ENCODE measurements around the gene MYH7.

Gene MYH7

DNA sequence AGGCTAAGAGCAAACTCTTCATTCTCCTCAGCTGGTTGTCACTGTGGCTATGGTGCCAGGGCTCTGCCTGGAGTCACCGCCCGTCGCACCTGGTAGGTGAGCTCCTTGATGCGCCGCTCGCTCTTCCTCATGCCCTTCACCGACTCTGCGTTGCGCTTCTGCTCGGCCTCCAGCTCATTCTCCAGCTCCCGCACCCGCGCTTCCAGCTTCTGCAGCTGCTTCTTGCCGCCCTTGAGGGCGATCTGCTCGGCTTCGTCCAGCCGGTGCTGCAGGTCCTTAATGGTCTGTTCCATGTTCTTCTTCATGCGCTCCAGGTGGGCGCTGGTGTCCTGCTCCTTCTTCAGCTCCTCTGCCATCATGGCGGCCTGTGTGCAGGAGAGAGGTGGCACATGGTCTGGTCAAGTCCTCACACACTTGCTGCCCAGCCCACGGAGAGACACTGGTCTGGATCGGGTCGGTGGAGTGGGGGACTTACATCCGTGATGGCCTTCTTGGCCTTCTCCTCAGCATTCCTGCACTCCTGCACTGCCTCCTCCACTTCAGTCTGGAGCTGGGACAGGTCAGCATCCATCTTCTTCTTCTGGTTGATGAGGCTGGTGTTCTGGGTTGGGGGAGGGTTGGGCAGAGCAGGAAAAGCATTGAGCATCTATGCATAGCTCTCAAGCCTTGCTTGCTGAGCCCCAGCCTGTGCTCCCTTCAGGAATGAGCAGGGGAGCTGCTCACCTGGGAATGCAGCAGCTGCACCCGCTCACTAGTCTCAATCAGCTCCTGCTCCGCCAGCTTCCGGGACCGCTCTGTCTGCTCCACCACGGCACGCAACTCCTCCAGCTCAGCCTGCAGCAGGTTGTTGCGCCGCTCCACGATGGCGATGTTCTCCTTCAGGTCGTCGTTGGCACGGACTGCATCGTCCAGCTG lies 20.3 kb downstream of the MYH7 start:
- no peaks in the 10 kb centered on the region for H3K4me1 ChIP-seq (ENCODE audit: insufficient read depth, low read length)
- no peak overlapping the region for H3K4me3 ChIP-seq (ENCODE audit: low read length)
- H3K36me3 ChIP-seq (ENCODE audit: insufficient read depth, low read length) = no peaks in the 10 kb centered on the region
- WGBS = 96% methylated on average over 39 of the region's 39 CpGs
- peaks cover 3% of the 10 kb centered on the region; the same call in 1 of the 2 replicates for H3K27me3 ChIP-seq (ENCODE audit: insufficient read depth, low read length)
- no peak overlapping the region for H3K27ac ChIP-seq (ENCODE audit: low read depth, low read length)
- H3K9me3 ChIP-seq (ENCODE audit: insufficient read depth, low read depth, low read length) = no peaks in the 10 kb centered on the region
- no peak overlapping the region for H3K9ac ChIP-seq (ENCODE audit: low read depth, low read length)

DNA sequence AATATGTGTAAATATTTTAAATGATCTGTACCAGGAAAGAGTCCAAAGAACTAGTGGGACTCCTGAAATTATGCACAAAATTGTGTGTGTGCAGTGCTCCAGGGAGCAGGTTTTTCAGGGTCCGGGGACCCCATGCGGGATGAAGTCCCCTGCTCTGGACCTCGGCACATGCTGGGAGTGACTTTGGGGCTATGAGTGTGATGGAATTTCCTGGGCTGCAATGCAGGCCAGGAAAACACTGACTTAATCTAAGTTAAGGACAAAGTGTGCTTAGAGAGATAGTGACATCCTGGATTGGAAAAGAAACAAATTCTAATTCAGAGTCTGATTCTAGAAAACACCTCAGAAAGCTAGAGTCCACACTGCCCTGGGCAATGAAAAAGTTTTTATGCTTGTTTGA lies 21.2 kb downstream of the MYH7 start:
- Histone ChIP-seq H3K4me1 (ENCODE audit: insufficient read depth, low read length) (no peaks in the 10 kb centered on the region), H3K9me3 (ENCODE audit: insufficient read depth, low read depth, low read length) (no peaks in the 10 kb centered on the region), H3K27ac (ENCODE audit: low read depth, low read length) (no peak overlapping the region), H3K27me3 (ENCODE audit: insufficient read depth, low read length) (peaks cover 3% of the 10 kb centered on the region; the same call in 1 of the 2 replicates), H3K4me3 (ENCODE audit: low read length) (no peak overlapping the region), H3K9ac (ENCODE audit: low read depth, low read length) (no peak overlapping the region), H3K36me3 (ENCODE audit: insufficient read depth, low read length) (no peaks in the 10 kb centered on the region)
- whole genome bisulfite sequencing = 94% methylated on average over 3 of the region's 3 CpGs

DNA sequence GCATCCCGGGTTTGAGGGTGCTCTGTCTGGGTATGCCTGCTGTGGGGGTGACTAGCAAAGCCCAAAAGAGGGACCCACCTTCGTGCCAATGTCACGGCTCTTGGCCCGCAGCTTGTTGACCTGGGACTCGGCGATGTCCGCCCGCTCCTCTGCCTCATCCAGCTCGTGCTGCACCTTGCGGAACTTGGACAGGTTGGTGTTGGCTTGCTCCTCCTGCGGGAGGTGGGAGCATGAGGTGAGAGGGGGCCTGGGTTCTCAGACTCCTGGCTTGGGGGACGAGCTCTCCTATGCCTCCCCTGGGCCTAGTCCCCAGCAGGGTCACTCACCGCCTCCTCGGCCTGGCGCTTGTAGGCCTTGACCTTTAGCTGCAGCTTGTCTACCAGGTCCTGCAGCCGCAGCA lies 21.8 kb downstream of the MYH7 start:
- Histone ChIP-seq H3K27ac (ENCODE audit: low read depth, low read length) (no peak overlapping the region), H3K9ac (ENCODE audit: low read depth, low read length) (no peak overlapping the region), H3K36me3 (ENCODE audit: insufficient read depth, low read length) (no peaks in the 10 kb centered on the region), H3K9me3 (ENCODE audit: insufficient read depth, low read depth, low read length) (no peaks in the 10 kb centered on the region), H3K4me1 (ENCODE audit: insufficient read depth, low read length) (no peaks in the 10 kb centered on the region), H3K27me3 (ENCODE audit: insufficient read depth, low read length) (no peaks in the 10 kb centered on the region), H3K4me3 (ENCODE audit: low read length) (no peak overlapping the region)
- WGBS = 94% methylated on average over 16 of the region's 16 CpGs

DNA sequence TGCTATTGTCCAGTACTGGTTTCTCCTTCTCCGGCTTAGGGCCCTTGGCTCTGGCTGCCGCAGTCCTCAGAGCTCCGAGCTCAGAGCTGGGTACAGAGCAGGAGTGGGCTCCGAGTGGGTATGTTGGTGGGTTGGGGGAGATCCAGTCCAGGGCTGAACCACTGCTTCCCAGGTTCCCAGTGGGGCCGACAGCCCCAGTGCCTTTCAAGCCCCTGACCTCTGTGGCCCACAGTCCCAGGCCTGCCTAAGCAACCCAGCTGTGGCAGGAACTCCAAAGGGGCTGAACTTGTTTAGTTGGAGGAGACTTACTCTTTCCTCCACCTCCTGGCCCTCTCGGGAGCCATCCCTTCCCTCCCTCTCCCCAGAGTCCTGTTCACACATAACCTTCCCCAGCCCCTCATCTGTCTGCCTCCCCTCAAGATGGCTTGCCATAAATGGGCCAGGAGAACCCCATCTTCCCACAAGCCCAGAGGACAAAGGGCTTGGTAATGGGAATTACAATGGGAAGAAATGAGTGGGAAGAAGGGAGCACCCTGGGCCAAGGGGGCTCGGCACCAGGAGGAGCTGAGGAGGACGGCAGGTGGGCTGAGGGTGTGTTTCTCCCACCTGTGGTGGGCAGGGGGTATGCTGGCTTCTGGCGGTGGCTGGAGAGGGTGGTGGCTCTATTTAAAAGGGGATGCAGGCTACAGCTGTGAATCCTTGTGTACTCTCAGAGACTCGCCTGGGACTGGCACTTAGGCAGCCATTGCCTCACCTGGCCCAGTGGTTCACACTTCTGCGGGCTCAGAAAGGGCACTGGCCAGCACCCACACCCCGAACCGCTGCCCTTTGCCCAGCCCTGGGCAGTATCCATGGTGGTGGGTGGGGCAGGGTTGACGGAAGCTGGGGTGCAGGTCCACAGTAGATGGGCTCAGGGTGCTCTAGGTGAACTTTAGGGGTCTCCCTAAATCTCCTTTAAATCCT lies 23.6 kb downstream of the MYH7 start:
- WGBS = 88% methylated on average over 14 of the region's 14 CpGs
- H3K9me3 ChIP-seq (ENCODE audit: insufficient read depth, low read depth, low read length) = no peaks in the 10 kb centered on the region
- no peak overlapping the region for H3K9ac ChIP-seq (ENCODE audit: low read depth, low read length)
- no peak overlapping the region for H3K4me3 ChIP-seq (ENCODE audit: low read length)
- H3K27me3 ChIP-seq (ENCODE audit: insufficient read depth, low read length) = no peaks in the 10 kb centered on the region
- no peak overlapping the region for H3K27ac ChIP-seq (ENCODE audit: low read depth, low read length)
- no peaks in the 10 kb centered on the region for H3K36me3 ChIP-seq (ENCODE audit: insufficient read depth, low read length)
- no peaks in the 10 kb centered on the region for H3K4me1 ChIP-seq (ENCODE audit: insufficient read depth, low read length)

DNA sequence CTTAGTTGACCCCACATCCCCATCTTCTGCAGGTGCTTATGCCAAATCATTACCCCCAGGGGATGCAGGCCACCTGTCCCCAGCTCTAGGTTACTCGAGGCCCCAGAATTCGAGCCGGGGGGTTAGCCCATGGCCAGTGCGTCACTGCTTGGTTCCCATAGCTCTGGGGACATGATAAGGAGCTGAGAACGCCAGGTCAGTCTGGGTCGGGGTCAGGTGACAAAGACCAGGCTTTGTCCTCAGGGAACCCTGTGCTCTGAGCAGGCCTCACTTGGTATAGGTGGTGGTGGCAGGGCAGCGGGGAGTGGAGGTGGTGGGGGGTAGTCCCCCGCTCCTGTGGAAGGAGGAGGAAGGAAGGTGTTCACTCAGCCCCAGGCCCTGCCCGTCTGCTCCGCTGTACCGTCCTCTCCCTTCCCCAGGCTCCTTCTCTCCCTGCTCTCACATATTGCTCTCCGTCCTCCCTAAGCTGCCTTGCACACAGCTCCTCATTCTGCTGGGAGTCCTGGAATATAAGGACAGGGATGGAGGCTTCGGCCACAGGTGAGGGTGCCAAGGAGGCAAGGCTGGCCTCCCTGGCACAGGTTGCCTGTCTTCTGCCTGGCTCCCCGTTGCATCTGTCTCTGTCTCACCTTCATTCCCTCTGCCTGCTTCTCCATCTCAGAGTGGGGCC lies 25.4 kb downstream of the MYH7 start:
- H3K27ac ChIP-seq (ENCODE audit: low read depth, low read length) = no peak overlapping the region
- no peaks in the 10 kb centered on the region for H3K27me3 ChIP-seq (ENCODE audit: insufficient read depth, low read length)
- H3K9ac ChIP-seq (ENCODE audit: low read depth, low read length) = no peak overlapping the region
- 91% methylated on average over 12 of the region's 14 CpGs for WGBS
- no peak overlapping the region for H3K4me3 ChIP-seq (ENCODE audit: low read length)
- H3K36me3 ChIP-seq (ENCODE audit: insufficient read depth, low read length) = no peaks in the 10 kb centered on the region
- H3K4me1 ChIP-seq (ENCODE audit: insufficient read depth, low read length) = no peaks in the 10 kb centered on the region
- no peaks in the 10 kb centered on the region for H3K9me3 ChIP-seq (ENCODE audit: insufficient read depth, low read depth, low read length)

DNA sequence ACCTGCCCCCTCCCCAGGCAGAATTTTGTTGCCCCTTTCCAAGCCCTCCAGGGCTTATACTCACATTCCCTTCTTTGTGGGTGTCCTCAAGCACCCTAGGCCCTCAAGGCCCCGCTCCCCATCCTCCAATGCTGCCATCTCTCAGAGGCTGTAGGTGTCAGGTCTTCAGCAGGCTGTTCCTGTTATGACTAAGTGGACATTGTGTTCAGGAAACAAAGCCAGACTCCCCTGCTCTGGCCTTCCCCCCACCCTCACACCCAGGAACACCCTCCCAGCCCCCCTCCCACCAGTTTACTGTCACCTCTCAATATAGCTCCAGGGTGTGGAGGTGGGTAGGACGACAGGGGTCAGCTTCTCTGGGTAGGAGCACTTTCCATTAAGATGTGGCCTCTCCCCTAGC lies 26.0 kb downstream of the MYH7 start:
- 93% methylated on average over 1 of the region's 2 CpGs for WGBS
- no peaks in the 10 kb centered on the region for H3K4me1 ChIP-seq (ENCODE audit: insufficient read depth, low read length)
- H3K27ac ChIP-seq (ENCODE audit: low read depth, low read length) = no peak overlapping the region
- H3K36me3 ChIP-seq (ENCODE audit: insufficient read depth, low read length) = no peaks in the 10 kb centered on the region
- H3K4me3 ChIP-seq (ENCODE audit: low read length) = no peak overlapping the region
- no peaks in the 10 kb centered on the region for H3K27me3 ChIP-seq (ENCODE audit: insufficient read depth, low read length)
- no peaks in the 10 kb centered on the region for H3K9me3 ChIP-seq (ENCODE audit: insufficient read depth, low read depth, low read length)
- H3K9ac ChIP-seq (ENCODE audit: low read depth, low read length) = no peak overlapping the region

DNA sequence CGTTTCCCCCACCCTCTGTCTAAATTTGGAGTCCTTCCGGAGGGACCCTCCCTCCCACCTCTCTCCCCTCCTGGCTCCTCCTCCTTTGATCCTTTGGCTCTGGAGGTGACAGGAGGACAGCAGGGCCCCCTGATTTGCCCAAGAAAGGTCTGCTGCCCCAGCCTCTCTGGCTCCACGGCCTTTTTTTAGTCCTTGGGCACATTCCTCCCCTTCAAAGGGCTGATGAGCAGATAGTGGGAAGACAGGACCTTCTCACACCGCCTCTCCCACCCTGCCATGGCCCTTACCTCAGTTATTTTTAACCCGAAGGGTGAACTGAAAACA lies 27.2 kb downstream of the MYH7 start:
- Histone ChIP-seq H3K4me1 (ENCODE audit: insufficient read depth, low read length) (no peaks in the 10 kb centered on the region), H3K9me3 (ENCODE audit: insufficient read depth, low read depth, low read length) (no peaks in the 10 kb centered on the region), H3K4me3 (ENCODE audit: low read length) (no peak overlapping the region), H3K27me3 (ENCODE audit: insufficient read depth, low read length) (0 out of 2 replicates have a peak, but pooled peaks cover 3% of the 10 kb centered on the region), H3K27ac (ENCODE audit: low read depth, low read length) (no peak overlapping the region), H3K9ac (ENCODE audit: low read depth, low read length) (no peak overlapping the region), H3K36me3 (ENCODE audit: insufficient read depth, low read length) (no peaks in the 10 kb centered on the region)
- 75% methylated on average over 5 of the region's 5 CpGs for WGBS

DNA sequence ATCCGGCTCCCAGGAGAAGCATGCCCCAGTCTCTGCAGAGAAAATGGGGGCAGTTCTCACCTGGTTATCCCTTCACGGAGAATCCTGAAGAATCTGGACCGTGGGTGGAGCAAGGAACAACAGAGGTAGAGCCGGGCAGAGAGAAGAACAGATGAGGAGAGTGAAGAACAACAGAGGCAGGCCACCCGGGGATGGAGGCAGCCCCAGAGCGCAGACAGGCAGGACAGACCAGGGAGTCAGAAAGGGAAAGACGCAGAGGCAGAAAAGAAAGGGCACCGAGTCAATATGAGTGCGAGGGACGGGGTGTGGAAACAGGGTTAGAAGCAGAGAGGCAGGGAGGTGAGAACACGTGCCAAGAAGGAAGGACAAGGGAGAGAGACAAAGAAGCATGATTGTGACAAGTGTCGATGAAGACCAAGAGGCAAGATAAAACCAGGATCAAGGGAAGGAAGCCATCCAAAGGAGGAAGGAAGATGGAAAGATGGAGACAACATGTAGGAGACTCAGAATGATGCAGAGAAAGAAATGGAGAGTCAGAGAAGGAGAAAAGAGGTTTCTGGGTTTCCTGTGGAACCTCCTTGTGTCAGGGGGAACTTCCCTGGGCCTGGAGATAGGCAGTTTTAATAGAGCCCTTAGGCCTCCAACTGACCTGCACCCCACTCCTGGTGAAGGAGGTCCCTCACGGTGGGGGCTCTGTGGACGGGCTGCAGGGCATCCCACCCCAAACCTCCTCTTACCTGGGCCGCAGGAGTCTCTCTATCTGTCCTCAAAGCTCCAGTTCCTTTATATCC lies 27.7 kb downstream of the MYH7 start, which contains the start of gene MYH6:
Gene MYH6 (minus strand): TSS at position 758 of the 791 bp plus-strand sequence. CDS start 1,050 bp downstream, outside the sequence.
- H3K36me3 ChIP-seq (ENCODE audit: insufficient read depth, low read length) = no peaks in the 10 kb centered on the region
- 87% methylated on average over 15 of the region's 15 CpGs for WGBS
- no peaks in the 10 kb centered on the region for H3K4me1 ChIP-seq (ENCODE audit: insufficient read depth, low read length)
- no peak within 1 kb of the TSS for H3K4me3 ChIP-seq (ENCODE audit: low read length)
- H3K9me3 ChIP-seq (ENCODE audit: insufficient read depth, low read depth, low read length) = no peaks in the 10 kb centered on the region
- H3K9ac ChIP-seq (ENCODE audit: low read depth, low read length) = no peak within 1 kb of the TSS
- no peak within 1 kb of the TSS for H3K27ac ChIP-seq (ENCODE audit: low read depth, low read length)
- H3K27me3 ChIP-seq (ENCODE audit: insufficient read depth, low read length) = 0 out of 2 replicates have a peak, but pooled peaks cover 3% of the 10 kb centered on the region

DNA sequence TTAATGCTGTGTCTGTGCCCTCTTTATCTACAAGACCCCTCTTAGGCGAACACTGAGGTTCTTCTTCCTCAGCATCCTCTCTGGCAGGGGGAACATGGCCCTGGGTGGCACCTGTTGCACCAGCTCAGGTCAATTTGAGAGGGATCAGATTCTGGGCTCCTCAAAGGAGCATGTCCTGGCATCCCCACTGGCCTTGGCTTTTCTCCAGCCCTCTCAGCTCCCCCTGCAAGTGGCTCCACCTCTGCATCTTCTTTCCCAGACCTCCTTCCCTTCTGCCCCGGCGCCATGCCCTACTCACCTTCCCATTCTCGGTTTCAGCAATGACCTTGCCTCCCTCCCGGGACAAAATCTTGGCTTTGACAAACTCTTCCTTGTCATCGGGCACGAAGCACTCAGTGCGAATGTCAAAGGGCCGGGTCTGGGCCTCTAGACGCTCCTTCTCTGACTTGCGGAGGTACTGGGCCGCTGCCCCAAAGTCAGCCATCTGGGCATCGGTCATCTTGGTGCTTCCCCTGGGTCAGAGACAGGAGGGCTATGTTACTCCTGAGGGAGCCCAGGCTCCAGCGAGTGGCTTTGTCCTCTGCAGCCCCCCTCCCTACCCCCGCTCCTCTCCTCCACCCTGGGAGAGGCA lies 28.6 kb downstream of the MYH7 start:
- Histone ChIP-seq H3K27me3 (ENCODE audit: insufficient read depth, low read length) (0 out of 2 replicates have a peak, but pooled peaks cover 3% of the 10 kb centered on the region), H3K4me3 (ENCODE audit: low read length) (no peak overlapping the region)
- 89% methylated on average over 15 of the region's 15 CpGs for WGBS

DNA sequence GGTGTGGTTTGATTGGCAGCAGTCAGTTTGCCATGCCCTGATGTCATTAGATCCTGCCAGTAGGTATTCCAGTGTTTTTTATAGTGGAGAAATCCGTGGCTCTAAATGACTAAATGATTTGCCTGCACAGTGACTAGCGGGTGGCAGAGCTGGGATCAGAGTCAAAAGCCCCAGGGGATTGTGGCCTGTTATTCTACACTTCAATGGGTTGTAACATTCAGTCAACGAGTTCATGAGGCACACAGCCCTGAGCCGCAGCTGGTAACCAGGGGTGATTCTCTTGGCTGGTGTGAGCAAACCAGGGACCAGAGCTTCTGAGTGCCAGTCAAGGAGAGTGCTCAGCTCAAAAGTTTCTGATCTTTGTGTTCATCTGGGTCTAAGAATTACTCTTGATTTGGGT lies 29.2 kb downstream of the MYH7 start:
- H3K4me3 ChIP-seq (ENCODE audit: low read length) = no peak overlapping the region
- no peaks in the 10 kb centered on the region for H3K9me3 ChIP-seq (ENCODE audit: insufficient read depth, low read depth, low read length)
- no peaks in the 10 kb centered on the region for H3K36me3 ChIP-seq (ENCODE audit: insufficient read depth, low read length)
- H3K27me3 ChIP-seq (ENCODE audit: insufficient read depth, low read length) = 0 out of 2 replicates have a peak, but pooled peaks cover 3% of the 10 kb centered on the region
- H3K27ac ChIP-seq (ENCODE audit: low read depth, low read length) = no peak overlapping the region
- H3K9ac ChIP-seq (ENCODE audit: low read depth, low read length) = no peak overlapping the region
- H3K4me1 ChIP-seq (ENCODE audit: insufficient read depth, low read length) = no peaks in the 10 kb centered on the region
- 61% methylated on average over 4 of the region's 4 CpGs for WGBS

More for the DNA sequence above, 28.6 kb downstream of the MYH7 start:
- Histone ChIP-seq H3K9me3 (ENCODE audit: insufficient read depth, low read depth, low read length) (no peaks in the 10 kb centered on the region), H3K36me3 (ENCODE audit: insufficient read depth, low read length) (no peaks in the 10 kb centered on the region), H3K9ac (ENCODE audit: low read depth, low read length) (no peak overlapping the region), H3K4me1 (ENCODE audit: insufficient read depth, low read length) (no peaks in the 10 kb centered on the region), H3K27ac (ENCODE audit: low read depth, low read length) (no peak overlapping the region)

Data from HUES64 (cell line).